ENCODE data around the gene URI1.

Gene URI1

GRCh38 chr19:29967623-29968022 is 25.6 kb downstream of the URI1 start:
- no peak overlapping the region for H3K4me3 ChIP-seq (ENCODE audit: low read depth, low read length)
- H3K4me1 ChIP-seq, result peaks cover 17% of the 10 kb centered on the region

DNA sequence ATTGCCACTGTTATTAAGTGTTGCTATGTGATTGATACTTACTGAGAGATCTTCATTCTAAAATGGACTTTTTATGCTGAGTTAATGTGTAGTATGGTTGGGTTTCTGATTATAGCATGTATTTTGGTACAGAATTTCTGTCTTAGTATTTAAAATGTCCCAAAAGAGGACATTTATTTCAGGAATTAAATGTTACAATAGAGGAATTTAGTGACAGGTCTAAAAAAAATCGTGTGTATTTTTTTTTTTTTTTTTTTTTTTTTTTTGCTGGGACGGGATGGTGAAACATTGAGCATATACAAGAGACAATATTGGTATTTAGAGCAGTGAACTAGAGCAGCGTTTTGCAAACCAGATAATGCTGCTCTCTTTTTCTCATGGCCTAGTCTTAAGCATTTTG is 27.9 kb downstream of the URI1 start:
- H3K27me3 ChIP-seq, result no peaks in the 10 kb centered on the region
- H3K4me1 ChIP-seq, result peaks cover 20% of the 10 kb centered on the region
- no peaks in the 10 kb centered on the region for H3K9me3 ChIP-seq
- no peaks in the 10 kb centered on the region for H3K36me3 ChIP-seq
- H3K4me3 ChIP-seq (ENCODE audit: low read depth, low read length), result no peak overlapping the region
- DNase-seq, result no peak
- TF ChIP-seq, protein P1, sequence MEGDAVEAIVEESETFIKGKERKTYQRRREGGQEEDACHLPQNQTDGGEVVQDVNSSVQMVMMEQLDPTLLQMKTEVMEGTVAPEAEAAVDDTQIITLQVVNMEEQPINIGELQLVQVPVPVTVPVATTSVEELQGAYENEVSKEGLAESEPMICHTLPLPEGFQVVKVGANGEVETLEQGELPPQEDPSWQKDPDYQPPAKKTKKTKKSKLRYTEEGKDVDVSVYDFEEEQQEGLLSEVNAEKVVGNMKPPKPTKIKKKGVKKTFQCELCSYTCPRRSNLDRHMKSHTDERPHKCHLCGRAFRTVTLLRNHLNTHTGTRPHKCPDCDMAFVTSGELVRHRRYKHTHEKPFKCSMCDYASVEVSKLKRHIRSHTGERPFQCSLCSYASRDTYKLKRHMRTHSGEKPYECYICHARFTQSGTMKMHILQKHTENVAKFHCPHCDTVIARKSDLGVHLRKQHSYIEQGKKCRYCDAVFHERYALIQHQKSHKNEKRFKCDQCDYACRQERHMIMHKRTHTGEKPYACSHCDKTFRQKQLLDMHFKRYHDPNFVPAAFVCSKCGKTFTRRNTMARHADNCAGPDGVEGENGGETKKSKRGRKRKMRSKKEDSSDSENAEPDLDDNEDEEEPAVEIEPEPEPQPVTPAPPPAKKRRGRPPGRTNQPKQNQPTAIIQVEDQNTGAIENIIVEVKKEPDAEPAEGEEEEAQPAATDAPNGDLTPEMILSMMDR (IDR thresholded peaks at IDR 0.05; ENCODE audit: low read depth, low read length), result no peak

More at GRCh38 chr19:29967623-29968022, 25.6 kb downstream of the URI1 start:
- H3K36me3 ChIP-seq, result no peaks in the 10 kb centered on the region
- TF ChIP-seq, protein P1 (IDR thresholded peaks at IDR 0.05; ENCODE audit: low read depth, low read length), result no peak
- peak; percentile 57 for DNase-seq
- no peaks in the 10 kb centered on the region for H3K9me3 ChIP-seq
- no peaks in the 10 kb centered on the region for H3K27me3 ChIP-seq

DNA sequence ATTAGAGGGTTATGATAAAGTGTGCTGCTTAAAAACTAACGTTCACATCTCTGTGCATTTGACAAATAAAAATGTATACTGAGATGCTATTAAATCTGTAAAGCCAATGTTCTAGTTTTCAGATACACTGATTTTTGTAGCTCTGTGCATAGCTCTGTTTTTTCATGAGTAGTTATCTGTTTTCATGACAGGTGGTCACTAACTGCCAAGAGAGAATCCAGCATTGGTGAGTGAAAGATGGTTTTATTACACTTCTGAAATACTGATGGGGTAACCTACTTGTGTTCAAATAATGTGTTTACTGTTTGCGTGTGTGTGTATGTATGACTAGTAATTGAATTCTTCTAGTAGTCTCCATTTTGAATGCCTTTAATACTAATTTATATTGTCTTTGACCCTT is 29.0 kb downstream of the URI1 start:
- no peak for DNase-seq
- Histone ChIP-seq H3K4me3 (ENCODE audit: low read depth, low read length) (no peak overlapping the region), H3K4me1 (peaks cover 20% of the 10 kb centered on the region), H3K9me3 (no peaks in the 10 kb centered on the region), H3K27me3 (no peaks in the 10 kb centered on the region), H3K36me3 (no peaks in the 10 kb centered on the region)
- TF ChIP-seq, protein P1 (IDR thresholded peaks at IDR 0.05; ENCODE audit: low read depth, low read length), result no peak

DNA sequence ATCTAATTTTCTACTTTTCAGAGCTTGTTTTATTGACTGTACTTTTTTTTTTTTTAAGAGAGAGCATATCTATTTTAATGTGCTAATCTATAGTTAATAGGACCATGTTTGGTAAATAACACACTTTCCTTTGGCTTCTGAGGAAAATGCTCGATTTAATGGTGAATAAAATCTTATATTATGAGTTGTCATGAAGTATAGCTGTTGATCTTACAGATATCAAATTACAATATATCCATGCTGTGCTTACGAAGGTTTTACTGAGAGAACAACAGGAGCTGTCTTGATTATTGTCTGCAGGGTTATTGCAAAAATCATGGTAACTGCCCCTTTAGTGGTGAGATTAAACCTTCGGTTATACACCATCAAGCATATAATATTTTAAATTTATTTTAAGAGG is 29.6 kb downstream of the URI1 start:
- H3K36me3 ChIP-seq, result no peaks in the 10 kb centered on the region
- no peak for DNase-seq
- H3K9me3 ChIP-seq, result no peaks in the 10 kb centered on the region
- TF ChIP-seq, protein P1 (IDR thresholded peaks at IDR 0.05; ENCODE audit: low read depth, low read length), result no peak
- no peak overlapping the region for H3K4me3 ChIP-seq (ENCODE audit: low read depth, low read length)
- no peaks in the 10 kb centered on the region for H3K27me3 ChIP-seq
- peaks cover 19% of the 10 kb centered on the region for H3K4me1 ChIP-seq

- Histone ChIP-seq H3K36me3 (no peaks in the 10 kb centered on the region), H3K27me3 (no peaks in the 10 kb centered on the region), H3K4me1 (peaks cover 11% of the 10 kb centered on the region), H3K9me3 (no peaks in the 10 kb centered on the region), H3K4me3 (ENCODE audit: low read depth, low read length) (no peak overlapping the region)
- no peak for DNase-seq
- TF ChIP-seq, protein P1 (IDR thresholded peaks at IDR 0.05; ENCODE audit: low read depth, low read length), result no peak
Measured at GRCh38 chr19:29974701-29975100, 32.7 kb downstream of the URI1 start.

GRCh38 chr19:29976151-29976943 is 34.3 kb downstream of the URI1 start:
- TF ChIP-seq, protein P1 (IDR thresholded peaks at IDR 0.05; ENCODE audit: low read depth, low read length), result no peak
- Histone ChIP-seq H3K9me3 (no peaks in the 10 kb centered on the region), H3K4me3 (ENCODE audit: low read depth, low read length) (no peak overlapping the region), H3K27me3 (no peaks in the 10 kb centered on the region), H3K36me3 (no peaks in the 10 kb centered on the region), H3K4me1 (peaks cover 6% of the 10 kb centered on the region; the same call in 1 of the 2 replicates)
- DNase-seq, result no peak
